Activated CD4-positive, alpha-beta T cell treated with anti-CD3 and anti-CD28 coated beads, Interleukin-10, Interleukin-2, amounts not matched to agents 100 ng/mL and 50 ng/mL, durations not matched to agents 16 hours and 8 hours (primary cell): Measurements from ENCODE around the gene SUSD6.
A peak's percentile ranks its signal among the peaks of the same experiment; 100 is the strongest.
"Not testable (repeated sequence)": the region's sequence is repeated elsewhere in the genome, so short reads cannot be mapped to it uniquely, and the experiment has no call there.

ENCODE experiments used
- DNase-seq: peaks from one replicate; pipeline ENCODE4 v3.0.0-alpha.2; 2020

SUSD6 gene

GRCh38 chr14:69699243-69699642 lies 87.8 kb downstream of the SUSD6 start:
- DNase-seq: not testable (repeated sequence)

- no peak for DNase-seq
Measured at GRCh38 chr14:69699748-69700303, 88.4 kb downstream of the SUSD6 start.

GRCh38 chr14:69700575-69700974 lies 89.2 kb downstream of the SUSD6 start:
- no peak for DNase-seq

- DNase-seq: no peak
Measured at GRCh38 chr14:69701291-69701690, 89.9 kb downstream of the SUSD6 start.

- peak; percentile 43 for DNase-seq
Measured at GRCh38 chr14:69701857-69702256, 90.5 kb downstream of the SUSD6 start.

- DNase-seq: no peak
Measured at GRCh38 chr14:69703047-69704039, 91.9 kb downstream of the SUSD6 start.

- no peak for DNase-seq
Measured at GRCh38 chr14:69704319-69704718, 92.9 kb downstream of the SUSD6 start.

GRCh38 chr14:69705706-69706105 lies 94.3 kb downstream of the SUSD6 start:
- no peak for DNase-seq

GRCh38 chr14:69708049-69708448 lies 96.7 kb downstream of the SUSD6 start:
- no peak for DNase-seq

GRCh38 chr14:69708586-69709560 lies 97.5 kb downstream of the SUSD6 start:
- DNase-seq: peak; percentile 61

GRCh38 chr14:69710378-69710777 lies 99.0 kb downstream of the SUSD6 start:
- DNase-seq: no peak

GRCh38 chr14:69711065-69711464 lies 99.7 kb downstream of the SUSD6 start:
- DNase-seq: no peak

GRCh38 chr14:69711477-69711876 lies 100.1 kb downstream of the SUSD6 start:
- no peak for DNase-seq

- no peak for DNase-seq
Measured at GRCh38 chr14:69711881-69712560, 100.6 kb downstream of the SUSD6 start.

GRCh38 chr14:69712599-69713088 lies 101.2 kb downstream of the SUSD6 start:
- peak; percentile 35 for DNase-seq

GRCh38 chr14:69713209-69713781 lies 101.9 kb downstream of the SUSD6 start:
- no peak for DNase-seq

GRCh38 chr14:69713993-69714679 lies 102.7 kb downstream of the SUSD6 start:
- DNase-seq: no peak

- DNase-seq: no peak
Measured at GRCh38 chr14:69715725-69716477, 104.5 kb downstream of the SUSD6 start.

GRCh38 chr14:69716478-69717187 lies 105.2 kb downstream of the SUSD6 start:
- peak; percentile 91 for DNase-seq

GRCh38 chr14:69718614-69719013 lies 107.2 kb downstream of the SUSD6 start:
- DNase-seq: not testable (repeated sequence)
